ENCODE results near the gene RPRD2. TPM values are rescaled to one million over a fixed set of nuclear protein-coding genes. Genes with fewer than 3 reads are reported as not detected.

Gene RPRD2
- total and polyA plus RNA-seq, 9 of the 15 experiments (the other 6 are each of a cell fraction or from before 2014, with no cell fraction given) = 1.5 to 21.6 (median 7.7) TPM

GRCh38 chr1:150511551-150511950 lies 147.6 kb downstream of the RPRD2 start:
- POLR2A ChIA-PET = no interaction called here
- in situ Hi-C loops (cut with MboI) (no loop called here), intact Hi-C loops (cut with micrococcal nuclease) (no loop called here)
- no peaks in the 10 kb centered on the region for H3K27me3 ChIP-seq (ENCODE audit: control insufficient read depth in 2 of 2, insufficient read depth in 2 of 2, low read length in 2 of 2)
- peak; percentile 68 for TF ChIP-seq NFIC (IDR thresholded peaks at IDR 0.05)
- TF ChIP-seq POLR2G (IDR thresholded peaks at IDR 0.05; ENCODE audit: low read depth, low read length) = 0 out of 2 replicates have a peak, but pooled peaks have one; percentile 17
- TF ChIP-seq HMGN3 (IDR thresholded peaks at IDR 0.05; ENCODE audit: borderline replicate concordance, extremely low read depth, insufficient read length, low read depth, low read length) = no peak
- TF ChIP-seq RBFOX2 (IDR thresholded peaks at IDR 0.05; ENCODE audit: low read depth, low read length) = 0 out of 2 replicates have a peak, but pooled peaks have one; percentile 34
- BruUV-seq (replicated peaks) = no TSS peak
- no peak overlapping the region for H3K4me3 ChIP-seq
- H3K4me2 ChIP-seq (ENCODE audit: insufficient read depth, low read length) = no peak overlapping the region
- CTCF ChIA-PET (ENCODE audit: low intra/inter-chr PET ratio) = no interaction called here
- H3K4me1 ChIP-seq (replicated peaks in 1 of 2; ENCODE audit: control insufficient read depth in 2 of 2, insufficient read depth in 2 of 2, low read length in 2 of 2) = peaks cover 58 to 64% of the 10 kb centered on the region in 2 experiments
- peaks cover 25% of the 10 kb centered on the region; the same call in 2 of the 3 replicates for H3K79me2 ChIP-seq (ENCODE audit: control insufficient read depth, insufficient read depth, low read length)
- ATAC-seq (no peak), FAIRE-seq (no peak), DNase-seq (ENCODE audit: extremely low read depth in 1 of 4, low spot score in 3 of 4) (no peak)
- no peak overlapping the region for H3K27ac ChIP-seq (ENCODE audit: extremely low read depth, low read depth, low read length)
- no peaks in the 10 kb centered on the region for H3K9me3 ChIP-seq (replicated peaks; ENCODE audit: control insufficient read depth, insufficient read depth, low read depth, low read length)
- H3K9me1 ChIP-seq (ENCODE audit: control insufficient read depth, insufficient read depth, low read length) = no peaks in the 10 kb centered on the region
- H3K9ac ChIP-seq (ENCODE audit: insufficient read depth in 1 of 2, low read depth in 2 of 2, low read length in 2 of 2) = peak overlapping the region in 1 of 2 experiments; percentile 46; a peak in 2 of 4 replicates
- no peak overlapping the region for H2AFZ ChIP-seq (ENCODE audit: low read depth, low read length)
- 89% methylated on average over 12 of the region's 12 CpGs for WGBS (ENCODE audit: insufficient coverage, low coverage, missing lambda C conversion rate)
- H4K20me1 ChIP-seq (replicated peaks; ENCODE audit: control insufficient read depth, insufficient read depth, low read length) = no peaks in the 10 kb centered on the region
- H3K36me3 ChIP-seq (ENCODE audit: control insufficient read depth, insufficient read depth, low read length) = peaks cover 39% of the 10 kb centered on the region

DNA sequence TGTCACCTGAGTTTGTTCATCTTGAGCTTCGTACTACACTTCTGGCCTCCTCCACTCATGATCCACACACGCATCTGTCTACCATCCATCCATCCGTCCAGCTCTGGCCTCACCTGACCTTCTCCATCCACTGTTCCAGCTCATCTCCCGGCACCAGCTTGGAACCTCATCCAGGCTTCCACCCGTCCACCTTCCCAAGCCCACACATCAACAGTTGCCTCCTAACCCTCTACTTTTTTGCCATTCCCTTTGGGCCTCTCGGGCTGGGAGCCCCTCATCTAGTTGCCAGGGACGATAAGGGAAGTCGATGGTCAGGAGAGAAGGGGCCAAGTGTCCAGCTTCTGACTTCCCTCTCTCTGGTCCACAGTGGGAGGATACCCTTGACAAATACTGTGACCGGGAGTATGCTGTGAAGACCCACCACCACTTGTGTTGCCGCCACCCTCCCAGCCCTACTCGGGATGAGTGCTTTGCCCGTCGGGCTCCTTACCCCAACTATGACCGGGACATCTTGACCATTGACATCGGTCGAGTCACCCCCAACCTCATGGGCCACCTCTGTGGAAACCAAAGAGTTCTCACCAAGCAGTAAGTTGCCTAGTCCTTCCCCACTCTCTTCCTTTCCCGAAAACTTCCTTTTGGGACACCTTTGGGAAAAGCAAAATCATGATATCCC lies 148.2 kb downstream of the RPRD2 start:
- DNase-seq (ENCODE audit: extremely low read depth in 1 of 4, low spot score in 3 of 4) = no peak
- Histone ChIP-seq H4K20me1 (replicated peaks; ENCODE audit: control insufficient read depth, insufficient read depth, low read length) (no peaks in the 10 kb centered on the region), H3K9ac (ENCODE audit: insufficient read depth in 1 of 2, low read depth in 2 of 2, low read length in 2 of 2) (peak overlapping the region in 1 of 2 experiments; percentile 46; a peak in 1 of 4 replicates), H3K79me2 (ENCODE audit: control insufficient read depth, insufficient read depth, low read length) (peaks cover 25% of the 10 kb centered on the region; the same call in 2 of the 3 replicates), H3K4me1 (replicated peaks in 1 of 2; ENCODE audit: control insufficient read depth in 2 of 2, insufficient read depth in 2 of 2, low read length in 2 of 2) (peaks cover 54 to 58% of the 10 kb centered on the region in 2 experiments), H3K27me3 (ENCODE audit: control insufficient read depth in 2 of 2, insufficient read depth in 2 of 2, low read length in 2 of 2) (no peaks in the 10 kb centered on the region), H3K9me3 (replicated peaks; ENCODE audit: control insufficient read depth, insufficient read depth, low read depth, low read length) (no peaks in the 10 kb centered on the region), H3K36me3 (ENCODE audit: control insufficient read depth, insufficient read depth, low read length) (peaks cover 34% of the 10 kb centered on the region), H3K9me1 (ENCODE audit: control insufficient read depth, insufficient read depth, low read length) (no peaks in the 10 kb centered on the region), H3K27ac (ENCODE audit: extremely low read depth, low read depth, low read length) (no peak overlapping the region), H3K4me2 (ENCODE audit: insufficient read depth, low read length) (no peak overlapping the region), H2AFZ (ENCODE audit: low read depth, low read length) (no peak overlapping the region), H3K4me3 (no peak overlapping the region)
- CTCF ChIA-PET (ENCODE audit: low intra/inter-chr PET ratio) = no interaction called here
- BruUV-seq (replicated peaks) = no TSS peak
- in situ Hi-C loops (cut with MboI) = no loop called here
- FAIRE-seq = no peak
- POLR2A ChIA-PET = no interaction called here
- intact Hi-C loops (cut with micrococcal nuclease) = no loop called here
- TF ChIP-seq ARNT (IDR thresholded peaks at IDR 0.05) = no peak
- TF ChIP-seq HDAC3 (IDR thresholded peaks at IDR 0.05; ENCODE audit: borderline replicate concordance, partially characterized antibody) = no peak
- no peak for TF ChIP-seq ZBTB17 (CRISPR knock-in tag; IDR thresholded peaks at IDR 0.05)
- no peak for TF ChIP-seq ZNF586 (CRISPR knock-in tag; conservative IDR thresholded peaks at IDR 0.05)
- ATAC-seq = no peak
- WGBS (ENCODE audit: insufficient coverage, low coverage, missing lambda C conversion rate) = 82% methylated on average over 17 of the region's 17 CpGs
